HG03520 (cell line): ENCODE data around the gene OSGEPL1.
"Not testable (repeated sequence)": the region's sequence is repeated elsewhere in the genome, so short reads cannot be mapped to it uniquely, and the experiment has no call there.

Experiments used
- ATAC-seq: cut with Tn5 transposase; IDR thresholded peaks from one replicate; pipeline ENCODE4 v1.9.1; 2021; ENCODE audit warnings: mild to moderate bottlenecking, moderate library complexity; ENCODE audit not compliant: unreplicated experiment

Gene OSGEPL1

GRCh38 chr2:189756311-189756952 lies 6.2 kb downstream of the OSGEPL1 start:
- no peak for ATAC-seq

DNA sequence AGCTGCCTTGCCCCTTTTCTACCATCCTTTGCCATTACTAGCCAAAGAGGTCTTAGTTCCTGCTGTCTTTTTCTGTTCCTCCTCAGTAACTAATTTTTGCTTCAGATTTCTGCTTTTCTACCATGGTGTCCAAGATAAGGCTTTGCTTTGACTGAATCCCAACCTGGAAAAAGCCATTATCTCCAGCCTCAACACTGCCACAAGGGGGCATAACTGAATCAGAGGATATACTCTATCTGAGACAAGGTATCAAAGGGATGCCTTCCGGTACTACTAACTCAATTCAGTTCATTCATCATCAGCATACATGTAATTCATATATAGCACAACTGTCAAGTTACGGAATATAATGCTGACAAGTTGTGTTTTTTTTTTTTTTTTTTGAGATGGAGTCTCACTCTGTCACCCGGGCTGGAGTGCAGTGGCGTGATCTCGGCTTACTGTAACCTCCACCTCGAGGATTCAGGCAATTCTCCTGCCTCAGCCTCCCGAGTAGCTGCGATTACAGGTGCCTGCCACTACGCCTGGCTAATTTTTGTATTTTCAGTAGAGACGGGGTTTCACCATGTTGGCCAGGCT lies 11.4 kb downstream of the OSGEPL1 start:
- ATAC-seq, result no peak

- no peak for ATAC-seq
Observed at GRCh38 chr2:189729430-189729829, 33.2 kb downstream of the OSGEPL1 start.

DNA sequence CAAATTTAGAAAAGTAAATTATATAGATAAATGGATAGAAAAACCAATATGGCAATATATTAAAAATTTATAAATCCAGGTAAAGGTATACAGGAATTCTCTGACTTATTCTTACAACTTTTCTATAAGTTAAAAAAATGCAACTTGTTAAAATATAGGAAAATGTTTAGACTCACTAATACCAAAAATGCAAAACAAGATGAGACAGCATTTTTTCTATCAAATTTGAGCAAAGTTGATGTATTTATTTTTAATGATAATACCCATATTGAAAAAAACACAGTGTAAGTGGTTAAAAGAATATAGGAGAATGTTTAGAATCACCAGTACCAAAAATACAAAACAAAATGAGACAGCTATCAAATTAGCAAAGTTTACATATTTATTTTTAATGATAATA lies 35.7 kb downstream of the OSGEPL1 start:
- no peak for ATAC-seq

GRCh38 chr2:189726271-189726670 lies 36.3 kb downstream of the OSGEPL1 start:
- ATAC-seq, result no peak

GRCh38 chr2:189723192-189723591 lies 39.4 kb downstream of the OSGEPL1 start:
- ATAC-seq, result no peak

DNA sequence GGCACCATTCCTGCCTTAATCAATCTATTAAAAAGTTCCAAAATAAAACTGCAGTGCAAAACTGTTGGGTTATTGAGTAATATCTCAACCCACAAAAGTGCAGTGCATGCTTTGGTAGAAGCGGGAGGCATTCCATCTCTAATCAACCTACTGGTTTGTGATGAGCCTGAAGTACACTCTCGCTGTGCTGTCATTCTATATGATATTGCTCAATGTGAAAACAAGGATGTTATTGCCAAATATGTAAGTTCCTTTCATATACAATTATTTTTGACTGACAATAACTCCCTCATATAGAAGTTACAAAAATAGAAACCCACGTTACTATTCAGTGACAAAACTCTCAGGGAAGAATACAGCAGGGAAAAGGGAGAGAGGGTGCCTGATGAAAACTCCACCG lies 43.0 kb downstream of the OSGEPL1 start:
- no peak for ATAC-seq

GRCh38 chr2:189717593-189717992 lies 45.0 kb downstream of the OSGEPL1 start:
- ATAC-seq, result not testable (repeated sequence)

GRCh38 chr2:189709501-189710221 lies 52.9 kb downstream of the OSGEPL1 start:
- no peak for ATAC-seq

GRCh38 chr2:189702071-189702470 lies 60.5 kb downstream of the OSGEPL1 start:
- no peak for ATAC-seq

- ATAC-seq, result no peak
Observed at GRCh38 chr2:189700681-189701080, 61.9 kb downstream of the OSGEPL1 start.

- no peak for ATAC-seq
Observed at GRCh38 chr2:189698020-189698887, 64.3 kb downstream of the OSGEPL1 start.
